ENCODE data around the gene DHCR7. TPM values are rescaled to one million over a fixed set of nuclear protein-coding genes. Genes with fewer than 3 reads are reported as not detected.

Gene DHCR7
- polyA plus RNA-seq, 1 donor from 2014 or later, result 30.1 TPM

- Histone ChIP-seq H3K4me2 (ENCODE audit: low read length) (no peak overlapping the region), H3K27me3 (ENCODE audit: insufficient read depth, low read depth, low read length) (no peaks in the 10 kb centered on the region), H3K4me3 (ENCODE audit: low read length) (no peak overlapping the region), H3K27ac (ENCODE audit: low read length) (no peak overlapping the region), H3K9me2 (ENCODE audit: insufficient read depth, low read length) (no peaks in the 10 kb centered on the region), H3K79me2 (replicated peaks; ENCODE audit: insufficient read depth, low read length) (no peaks in the 10 kb centered on the region), H3K36me3 (ENCODE audit: insufficient read depth, low read length) (no peaks in the 10 kb centered on the region), H2AFZ (ENCODE audit: low read depth, low read length) (no peak overlapping the region), H3K9me3 (ENCODE audit: low read length) (no peaks in the 10 kb centered on the region), H3F3A (ENCODE audit: insufficient read depth, low read length, poor library complexity, severe bottlenecking) (no peaks in the 10 kb centered on the region), H4K20me1 (ENCODE audit: insufficient read depth) (no peaks in the 10 kb centered on the region), H3K9ac (ENCODE audit: low read length) (no peak overlapping the region)
- TF ChIP-seq MXI1 (conservative IDR thresholded peaks at IDR 0.05; ENCODE audit: poor library complexity, severe bottlenecking) (no peak), EZH2 (IDR thresholded peaks at IDR 0.05; ENCODE audit: borderline replicate concordance, insufficient read depth, low read length, poor library complexity, severe bottlenecking) (no peak), TAF1 (IDR thresholded peaks at IDR 0.05; ENCODE audit: low read depth) (no peak), SMC3 (conservative IDR thresholded peaks at IDR 0.05; ENCODE audit: poor library complexity) (no peak), POLR2AphosphoS5 (IDR thresholded peaks at IDR 0.05) (no peak), EP300 (conservative IDR thresholded peaks at IDR 0.05; ENCODE audit: poor library complexity, severe bottlenecking) (no peak), RAD21 (conservative IDR thresholded peaks at IDR 0.05) (no peak)
- TF ChIP-seq, protein P1, sequence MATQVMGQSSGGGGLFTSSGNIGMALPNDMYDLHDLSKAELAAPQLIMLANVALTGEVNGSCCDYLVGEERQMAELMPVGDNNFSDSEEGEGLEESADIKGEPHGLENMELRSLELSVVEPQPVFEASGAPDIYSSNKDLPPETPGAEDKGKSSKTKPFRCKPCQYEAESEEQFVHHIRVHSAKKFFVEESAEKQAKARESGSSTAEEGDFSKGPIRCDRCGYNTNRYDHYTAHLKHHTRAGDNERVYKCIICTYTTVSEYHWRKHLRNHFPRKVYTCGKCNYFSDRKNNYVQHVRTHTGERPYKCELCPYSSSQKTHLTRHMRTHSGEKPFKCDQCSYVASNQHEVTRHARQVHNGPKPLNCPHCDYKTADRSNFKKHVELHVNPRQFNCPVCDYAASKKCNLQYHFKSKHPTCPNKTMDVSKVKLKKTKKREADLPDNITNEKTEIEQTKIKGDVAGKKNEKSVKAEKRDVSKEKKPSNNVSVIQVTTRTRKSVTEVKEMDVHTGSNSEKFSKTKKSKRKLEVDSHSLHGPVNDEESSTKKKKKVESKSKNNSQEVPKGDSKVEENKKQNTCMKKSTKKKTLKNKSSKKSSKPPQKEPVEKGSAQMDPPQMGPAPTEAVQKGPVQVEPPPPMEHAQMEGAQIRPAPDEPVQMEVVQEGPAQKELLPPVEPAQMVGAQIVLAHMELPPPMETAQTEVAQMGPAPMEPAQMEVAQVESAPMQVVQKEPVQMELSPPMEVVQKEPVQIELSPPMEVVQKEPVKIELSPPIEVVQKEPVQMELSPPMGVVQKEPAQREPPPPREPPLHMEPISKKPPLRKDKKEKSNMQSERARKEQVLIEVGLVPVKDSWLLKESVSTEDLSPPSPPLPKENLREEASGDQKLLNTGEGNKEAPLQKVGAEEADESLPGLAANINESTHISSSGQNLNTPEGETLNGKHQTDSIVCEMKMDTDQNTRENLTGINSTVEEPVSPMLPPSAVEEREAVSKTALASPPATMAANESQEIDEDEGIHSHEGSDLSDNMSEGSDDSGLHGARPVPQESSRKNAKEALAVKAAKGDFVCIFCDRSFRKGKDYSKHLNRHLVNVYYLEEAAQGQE (IDR thresholded peaks at IDR 0.05; ENCODE audit: borderline replicate concordance), result no peak
- TF ChIP-seq, protein P2, sequence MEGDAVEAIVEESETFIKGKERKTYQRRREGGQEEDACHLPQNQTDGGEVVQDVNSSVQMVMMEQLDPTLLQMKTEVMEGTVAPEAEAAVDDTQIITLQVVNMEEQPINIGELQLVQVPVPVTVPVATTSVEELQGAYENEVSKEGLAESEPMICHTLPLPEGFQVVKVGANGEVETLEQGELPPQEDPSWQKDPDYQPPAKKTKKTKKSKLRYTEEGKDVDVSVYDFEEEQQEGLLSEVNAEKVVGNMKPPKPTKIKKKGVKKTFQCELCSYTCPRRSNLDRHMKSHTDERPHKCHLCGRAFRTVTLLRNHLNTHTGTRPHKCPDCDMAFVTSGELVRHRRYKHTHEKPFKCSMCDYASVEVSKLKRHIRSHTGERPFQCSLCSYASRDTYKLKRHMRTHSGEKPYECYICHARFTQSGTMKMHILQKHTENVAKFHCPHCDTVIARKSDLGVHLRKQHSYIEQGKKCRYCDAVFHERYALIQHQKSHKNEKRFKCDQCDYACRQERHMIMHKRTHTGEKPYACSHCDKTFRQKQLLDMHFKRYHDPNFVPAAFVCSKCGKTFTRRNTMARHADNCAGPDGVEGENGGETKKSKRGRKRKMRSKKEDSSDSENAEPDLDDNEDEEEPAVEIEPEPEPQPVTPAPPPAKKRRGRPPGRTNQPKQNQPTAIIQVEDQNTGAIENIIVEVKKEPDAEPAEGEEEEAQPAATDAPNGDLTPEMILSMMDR (IDR thresholded peaks at IDR 0.05; ENCODE audit: poor library complexity, severe bottlenecking), result no peak
Measured at GRCh38 chr11:71488681-71489270, 40.6 kb upstream of the DHCR7 start.

DNA sequence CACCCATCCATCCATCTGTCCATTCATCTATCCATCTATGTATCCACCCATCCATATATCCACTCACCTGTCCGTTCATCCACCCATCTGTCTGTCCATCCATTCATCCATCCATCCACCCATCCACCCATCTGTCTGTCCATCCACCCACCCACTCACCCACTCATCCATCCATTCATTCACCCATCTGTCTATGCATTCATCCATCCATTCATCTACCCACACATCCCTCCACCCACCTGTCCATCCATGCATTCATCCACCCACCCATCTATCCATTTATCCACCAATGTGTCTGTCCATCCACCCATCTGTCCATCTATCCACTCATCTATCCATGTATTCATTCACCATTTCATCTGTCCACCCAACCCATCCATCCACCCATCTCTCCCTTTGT is 38.1 kb upstream of the DHCR7 start:
- TF ChIP-seq, protein P2 (IDR thresholded peaks at IDR 0.05; ENCODE audit: poor library complexity, severe bottlenecking), result no peak
- TF ChIP-seq SMC3 (conservative IDR thresholded peaks at IDR 0.05; ENCODE audit: poor library complexity), result no peak
- no peak for TF ChIP-seq EP300 (conservative IDR thresholded peaks at IDR 0.05; ENCODE audit: poor library complexity, severe bottlenecking)
- no peak for TF ChIP-seq POLR2AphosphoS5 (IDR thresholded peaks at IDR 0.05)
- no peak for TF ChIP-seq MXI1 (conservative IDR thresholded peaks at IDR 0.05; ENCODE audit: poor library complexity, severe bottlenecking)
- TF ChIP-seq, protein P1 (IDR thresholded peaks at IDR 0.05; ENCODE audit: borderline replicate concordance), result no peak
- TF ChIP-seq RAD21 (conservative IDR thresholded peaks at IDR 0.05), result no peak
- no peak for TF ChIP-seq EZH2 (IDR thresholded peaks at IDR 0.05; ENCODE audit: borderline replicate concordance, insufficient read depth, low read length, poor library complexity, severe bottlenecking)
- TF ChIP-seq TAF1 (IDR thresholded peaks at IDR 0.05; ENCODE audit: low read depth), result no peak
- no peaks in the 10 kb centered on the region for H3K9me3 ChIP-seq (ENCODE audit: low read length)
- no peak overlapping the region for H3K4me2 ChIP-seq (ENCODE audit: low read length)
- H2AFZ ChIP-seq (ENCODE audit: low read depth, low read length), result no peak overlapping the region
- H3K4me3 ChIP-seq (ENCODE audit: low read length), result no peak overlapping the region
- H3K27me3 ChIP-seq (ENCODE audit: insufficient read depth, low read depth, low read length), result no peaks in the 10 kb centered on the region
- H3K9ac ChIP-seq (ENCODE audit: low read length), result no peak overlapping the region
- no peaks in the 10 kb centered on the region for H4K20me1 ChIP-seq (ENCODE audit: insufficient read depth)
- no peaks in the 10 kb centered on the region for H3K36me3 ChIP-seq (ENCODE audit: insufficient read depth, low read length)
- no peaks in the 10 kb centered on the region for H3K79me2 ChIP-seq (replicated peaks; ENCODE audit: insufficient read depth, low read length)
- no peak overlapping the region for H3K27ac ChIP-seq (ENCODE audit: low read length)
- no peaks in the 10 kb centered on the region for H3F3A ChIP-seq (ENCODE audit: insufficient read depth, low read length, poor library complexity, severe bottlenecking)
- H3K9me2 ChIP-seq (ENCODE audit: insufficient read depth, low read length), result no peaks in the 10 kb centered on the region
